Mesendoderm (in vitro differentiated cells): ENCODE results near the gene ZNF580.

Experiments
- DNase-seq: peaks from one replicate; pipeline ENCODE4 v3.0.0; 2013
- H2AK5ac ChIP-seq: 2 replicates; pipeline ENCODE4 v1.6.1; 2013; ENCODE audit warnings: low read length, inconsistent platforms
- H2BK120ac ChIP-seq: 2 replicates; pipeline ENCODE4 v1.6.1; 2013; ENCODE audit warnings: low read depth, mild to moderate bottlenecking, low read length, moderate library complexity, mixed read lengths
- H2BK15ac ChIP-seq: replicated peaks from 2 replicates; pipeline ENCODE4 v1.6.1; 2013; ENCODE audit warnings: low read depth, mild to moderate bottlenecking, moderate library complexity
- H2BK5ac ChIP-seq: 2 replicates; pipeline ENCODE4 v1.6.1; 2013; ENCODE audit warnings: low read length, inconsistent platforms
- H3K18ac ChIP-seq: 2 replicates; pipeline ENCODE4 v1.6.1; 2013; ENCODE audit warnings: mild to moderate bottlenecking, low read length, mixed read lengths
- H3K23ac ChIP-seq: one replicate; pipeline ENCODE4 v1.6.1; 2013; ENCODE audit warnings: low read length
- H3K27ac ChIP-seq: 2 replicates; pipeline ENCODE4 v1.5.1; 2013; ENCODE audit warnings: low read depth, mild to moderate bottlenecking, inconsistent platforms, low read length, moderate library complexity
- H3K27me3 ChIP-seq: 2 replicates; pipeline ENCODE4 v1.6.1; 2013; ENCODE audit warnings: low read length, control low read depth, mild to moderate bottlenecking, inconsistent platforms; ENCODE audit not compliant: insufficient read depth, poor library complexity
- H3K36me3 ChIP-seq: 2 replicates; pipeline ENCODE4 v1.6.1; 2013; ENCODE audit warnings: low read length, inconsistent platforms; ENCODE audit not compliant: control insufficient read depth, insufficient read depth
- H3K4ac ChIP-seq: one replicate; pipeline ENCODE4 v1.6.1; 2013; ENCODE audit warnings: low read depth, mild to moderate bottlenecking, low read length, moderate library complexity
- H3K4me1 ChIP-seq: 2 replicates; pipeline ENCODE4 v1.6.1; 2013; ENCODE audit warnings: low read depth, low read length, inconsistent platforms; ENCODE audit not compliant: control insufficient read depth
- H3K4me2 ChIP-seq: 2 replicates; pipeline ENCODE4 v1.6.1; 2013; ENCODE audit warnings: low read length
- H3K4me3 ChIP-seq: 2 replicates; pipeline ENCODE4 v1.5.1; 2013; ENCODE audit warnings: mild to moderate bottlenecking, low read length
- H3K56ac ChIP-seq: one replicate; pipeline ENCODE4 v1.6.1; 2013; ENCODE audit warnings: low read length
- H3K79me1 ChIP-seq: 2 replicates; pipeline ENCODE4 v1.6.1; 2013; ENCODE audit warnings: low read length, inconsistent platforms
- H3K79me2 ChIP-seq: 2 replicates; pipeline ENCODE4 v1.6.1; 2013; ENCODE audit warnings: mild to moderate bottlenecking, low read length; ENCODE audit not compliant: control insufficient read depth, insufficient read depth
- H3K9ac ChIP-seq: 2 replicates; pipeline ENCODE4 v1.6.1; 2013; ENCODE audit warnings: low read length, inconsistent platforms
- H4K5ac ChIP-seq: one replicate; pipeline ENCODE4 v1.6.1; 2013; ENCODE audit warnings: low read length
- H4K8ac ChIP-seq: one replicate; pipeline ENCODE4 v1.6.1; 2013; ENCODE audit warnings: low read depth, mild to moderate bottlenecking, control low read depth, low read length, moderate library complexity
- WGBS: extraction: QIAGEN DNeasy Blood & Tissue Kit; methylation state at CpG from one replicate; pipeline ENCODE4 v1.1.7; 2013; ENCODE audit warnings: low lambda C conversion rate, missing lambda C conversion rate; ENCODE audit not compliant: insufficient coverage; ENCODE audit errors: extremely low coverage; 5-methylcytosine and 5-hydroxymethylcytosine counted together

The ZNF580 gene

GRCh38 chr19:55684946-55685681, 44.3 kb downstream of the ZNF580 start:
- Histone ChIP-seq H3K79me2 (peaks cover 6% of the 10 kb centered on the region), H3K36me3 (peaks cover 3% of the 10 kb centered on the region), H4K8ac (no peak overlapping the region), H2BK120ac (no peak overlapping the region), H3K27me3 (no peaks in the 10 kb centered on the region), H2BK15ac (no peak overlapping the region), H3K4me1 (no peaks in the 10 kb centered on the region), H3K4me3 (no peak overlapping the region), H3K56ac (no peak overlapping the region), H2AK5ac (no peak overlapping the region), H3K4ac (no peak overlapping the region), H4K5ac (no peak overlapping the region), H3K4me2 (no peak overlapping the region), H3K27ac (no peak overlapping the region), H3K9ac (no peak overlapping the region), H3K18ac (no peak overlapping the region), H3K23ac (no peak overlapping the region), H2BK5ac (no peak overlapping the region), H3K79me1 (peaks cover 13% of the 10 kb centered on the region)
- WGBS, result no CpG with 5 or more reads among the region's 60 CpGs
- DNase-seq, result no peak

GRCh38 chr19:55685776-55686175, 45.0 kb downstream of the ZNF580 start:
- Histone ChIP-seq H3K4me1 (no peaks in the 10 kb centered on the region), H3K27me3 (no peaks in the 10 kb centered on the region), H3K36me3 (peaks cover 3% of the 10 kb centered on the region), H3K27ac (no peak overlapping the region), H3K79me2 (peaks cover 3% of the 10 kb centered on the region), H3K4me3 (no peak overlapping the region), H3K56ac (no peak overlapping the region), H4K5ac (no peak overlapping the region), H3K23ac (no peak overlapping the region), H3K79me1 (peaks cover 11% of the 10 kb centered on the region), H2BK120ac (no peak overlapping the region), H3K9ac (no peak overlapping the region), H3K4ac (no peak overlapping the region), H3K18ac (no peak overlapping the region), H4K8ac (no peak overlapping the region), H2BK15ac (no peak overlapping the region), H3K4me2 (no peak overlapping the region), H2BK5ac (no peak overlapping the region), H2AK5ac (no peak overlapping the region)
- no CpG with 5 or more reads among the region's 6 CpGs for WGBS
- no peak for DNase-seq

GRCh38 chr19:55686311-55687050, 45.7 kb downstream of the ZNF580 start:
- Histone ChIP-seq H3K4me1 (no peaks in the 10 kb centered on the region), H3K27ac (no peak overlapping the region)
- no CpG with 5 or more reads among the region's 29 CpGs for WGBS

GRCh38 chr19:55687281-55688201, 46.7 kb downstream of the ZNF580 start:
- DNase-seq, result no peak
- H3K27ac ChIP-seq, result no peak overlapping the region
- no peak overlapping the region for H4K8ac ChIP-seq
- H3K36me3 ChIP-seq, result no peaks in the 10 kb centered on the region
- peaks cover 8% of the 10 kb centered on the region for H3K79me1 ChIP-seq
- no peaks in the 10 kb centered on the region for H3K27me3 ChIP-seq
- no peak overlapping the region for H3K18ac ChIP-seq
- H3K9ac ChIP-seq, result no peak overlapping the region
- no peak overlapping the region for H3K4me2 ChIP-seq
- H2AK5ac ChIP-seq, result no peak overlapping the region
- H3K4me1 ChIP-seq, result no peaks in the 10 kb centered on the region
- no CpG with 5 or more reads among the region's 22 CpGs for WGBS
- H3K4me3 ChIP-seq, result no peak overlapping the region
- H2BK120ac ChIP-seq, result no peak overlapping the region
- H2BK15ac ChIP-seq, result no peak overlapping the region
- H3K79me2 ChIP-seq, result no peaks in the 10 kb centered on the region
- no peak overlapping the region for H4K5ac ChIP-seq
- no peak overlapping the region for H2BK5ac ChIP-seq
- no peak overlapping the region for H3K4ac ChIP-seq
- H3K56ac ChIP-seq, result no peak overlapping the region
- H3K23ac ChIP-seq, result no peak overlapping the region

More at GRCh38 chr19:55686311-55687050, 45.7 kb downstream of the ZNF580 start:
- Histone ChIP-seq H2BK15ac (no peak overlapping the region), H2BK120ac (no peak overlapping the region), H4K8ac (no peak overlapping the region), H2BK5ac (no peak overlapping the region), H3K36me3 (peaks cover 3% of the 10 kb centered on the region), H3K18ac (no peak overlapping the region), H3K79me1 (peaks cover 11% of the 10 kb centered on the region), H4K5ac (no peak overlapping the region), H3K9ac (no peak overlapping the region), H2AK5ac (no peak overlapping the region), H3K56ac (no peak overlapping the region), H3K79me2 (peaks cover 3% of the 10 kb centered on the region), H3K4ac (no peak overlapping the region), H3K4me3 (no peak overlapping the region), H3K23ac (no peak overlapping the region), H3K27me3 (no peaks in the 10 kb centered on the region), H3K4me2 (no peak overlapping the region)
- DNase-seq, result no peak

GRCh38 chr19:55688422-55689218, 47.8 kb downstream of the ZNF580 start:
- Histone ChIP-seq H2AK5ac (no peak overlapping the region), H3K18ac (no peak overlapping the region), H4K5ac (no peak overlapping the region), H3K4me3 (no peak overlapping the region), H2BK5ac (no peak overlapping the region), H2BK120ac (no peak overlapping the region), H3K79me2 (no peaks in the 10 kb centered on the region), H2BK15ac (no peak overlapping the region), H3K4ac (no peak overlapping the region), H3K27me3 (no peaks in the 10 kb centered on the region), H3K23ac (no peak overlapping the region), H3K79me1 (peaks cover 6% of the 10 kb centered on the region), H3K56ac (no peak overlapping the region), H4K8ac (no peak overlapping the region), H3K9ac (no peak overlapping the region), H3K4me1 (no peaks in the 10 kb centered on the region), H3K27ac (no peak overlapping the region), H3K4me2 (no peak overlapping the region), H3K36me3 (no peaks in the 10 kb centered on the region)
- WGBS, result no CpG with 5 or more reads among the region's 27 CpGs
- no peak for DNase-seq
